ENCODE measurements around the gene CORO2A. TPM values are rescaled to one million over a fixed set of nuclear protein-coding genes. Genes with fewer than 3 reads are reported as not detected.

Gene CORO2A
- total and polyA plus RNA-seq, 2 of the 8 experiments (the other 6 are each of a cell fraction or from before 2014, with no cell fraction given): 13.7 to 27.9 TPM

GRCh38 chr9:98222885-98223691, 30.7 kb upstream of the CORO2A start:
- Histone ChIP-seq H4K91ac (replicated peaks; ENCODE audit: insufficient read length, low read length) (no peak overlapping the region), H4K5ac (ENCODE audit: insufficient read length, low read depth, low read length) (no peak overlapping the region), H2BK120ac (replicated peaks; ENCODE audit: low read depth, low read length) (no peak overlapping the region), H3K9me3 (ENCODE audit: insufficient read depth in 2 of 2, low read depth in 1 of 2, low read length in 1 of 2) (no peaks in the 10 kb centered on the region), H3K4me1 (replicated peaks in 1 of 4; ENCODE audit: control insufficient read depth in 3 of 4, insufficient read depth in 4 of 4, low read length in 3 of 4) (peaks cover 8 to 21% (median 13%) of the 10 kb centered on the region in 4 experiments), H2BK5ac (ENCODE audit: low read depth, low read length) (peak overlapping the region; percentile 71; the same call in 1 of the 2 replicates), H3K4ac (replicated peaks; ENCODE audit: insufficient read length, low read depth, low read length) (no peak overlapping the region), H3K18ac (ENCODE audit: extremely low read depth, low read length) (no peak overlapping the region; the same call in 1 of the 2 replicates), H3K4me3 (ENCODE audit: extremely low read depth in 1 of 4, insufficient read depth in 2 of 4, low read depth in 3 of 4, low read length in 4 of 4) (no peak overlapping the region), H3K9ac (replicated peaks in 1 of 4; ENCODE audit: extremely low read depth in 1 of 4, low read depth in 3 of 4, low read length in 3 of 4) (no peak overlapping the region), H4K8ac (ENCODE audit: extremely low read depth, insufficient read depth, low read length) (no peak overlapping the region), H2BK20ac (ENCODE audit: low read length) (no peak overlapping the region), H3K27me3 (replicated peaks in 1 of 4; ENCODE audit: control insufficient read depth in 3 of 4, extremely low read depth in 1 of 4, insufficient read depth in 3 of 4, low read length in 3 of 4) (no peaks in the 10 kb centered on the region), H3K23me2 (ENCODE audit: low read depth, low read length) (no peaks in the 10 kb centered on the region), H3K14ac (ENCODE audit: insufficient read length) (no peak overlapping the region), H2AFZ (ENCODE audit: low read length) (no peak overlapping the region), H4K20me1 (replicated peaks in 1 of 2; ENCODE audit: control insufficient read depth in 1 of 2, insufficient read depth in 2 of 2, low read length in 2 of 2) (no peaks in the 10 kb centered on the region), H2BK15ac (ENCODE audit: low read length) (0 out of 2 replicates have a peak overlapping the region, but pooled peaks have one; percentile 46), H3K4me2 (ENCODE audit: insufficient read depth in 1 of 2, low read depth in 2 of 2, low read length in 2 of 2) (no peak overlapping the region), H2AK5ac (ENCODE audit: low read depth, low read length) (no peak overlapping the region), H3K79me1 (ENCODE audit: low read depth, low read length) (no peaks in the 10 kb centered on the region), H3K36me3 (ENCODE audit: control insufficient read depth in 2 of 4, insufficient read depth in 4 of 4, low read length in 3 of 4) (peaks cover 0 to 4% (median 2%) of the 10 kb centered on the region in 4 experiments; a peak in 4 of 8 replicates), H3K27ac (ENCODE audit: low read depth, low read length) (no peak overlapping the region), H3K79me2 (ENCODE audit: control insufficient read depth in 1 of 2, insufficient read depth in 2 of 2, low read length in 2 of 2) (no peaks in the 10 kb centered on the region), H2BK12ac (ENCODE audit: low read depth, low read length) (no peak overlapping the region), H3K23ac (ENCODE audit: insufficient read length) (no peak overlapping the region), H3K56ac (replicated peaks; ENCODE audit: insufficient read length, low read depth, low read length) (no peak overlapping the region)
- FAIRE-seq (no peak), DNase-seq (ENCODE audit: low read depth in 1 of 2, low spot score in 2 of 2) (no peak)
- POLR2A ChIA-PET (ENCODE audit: partially characterized antibody): interaction anchor here (0.8 kb wide), 1 partner anchor 12 kb away, joined by 4 read pairs; no protein-coding TSS in a partner anchor
- 93% methylated on average over 5 of the region's 5 CpGs; no CpG with 5 or more reads in 1 of the 2 experiments for WGBS, 2 experiments (ENCODE audit: extremely low coverage in 1 of 2, insufficient coverage in 1 of 2, insufficient read length in 1 of 2, insufficient replicate concordance in 2 of 2, low coverage in 1 of 2, low lambda C conversion rate in 2 of 2, missing lambda C conversion rate in 1 of 2)
- no peak for TF ChIP-seq RFX5 (IDR thresholded peaks at IDR 0.05; ENCODE audit: borderline replicate concordance, low read depth, low read length)
- no peak for TF ChIP-seq MAX (IDR thresholded peaks at IDR 0.05)
- no peak for TF ChIP-seq SIN3A (conservative IDR thresholded peaks at IDR 0.05 in 1 of 2, IDR thresholded peaks at IDR 0.05 in 1 of 2; ENCODE audit: low read depth in 1 of 2, low read length in 2 of 2)
- CTCF ChIA-PET (ENCODE audit: partially characterized antibody): interaction anchor here (0.6 to 2.1 kb wide), 7 partner anchors 10 to 506 kb away, joined by 4 to 13 read pairs (median 5); no protein-coding TSS in a partner anchor
